ENCODE results near the gene FLNC.
A peak's percentile ranks its signal among the peaks of the same experiment; 100 is the strongest.

Gene FLNC

DNA sequence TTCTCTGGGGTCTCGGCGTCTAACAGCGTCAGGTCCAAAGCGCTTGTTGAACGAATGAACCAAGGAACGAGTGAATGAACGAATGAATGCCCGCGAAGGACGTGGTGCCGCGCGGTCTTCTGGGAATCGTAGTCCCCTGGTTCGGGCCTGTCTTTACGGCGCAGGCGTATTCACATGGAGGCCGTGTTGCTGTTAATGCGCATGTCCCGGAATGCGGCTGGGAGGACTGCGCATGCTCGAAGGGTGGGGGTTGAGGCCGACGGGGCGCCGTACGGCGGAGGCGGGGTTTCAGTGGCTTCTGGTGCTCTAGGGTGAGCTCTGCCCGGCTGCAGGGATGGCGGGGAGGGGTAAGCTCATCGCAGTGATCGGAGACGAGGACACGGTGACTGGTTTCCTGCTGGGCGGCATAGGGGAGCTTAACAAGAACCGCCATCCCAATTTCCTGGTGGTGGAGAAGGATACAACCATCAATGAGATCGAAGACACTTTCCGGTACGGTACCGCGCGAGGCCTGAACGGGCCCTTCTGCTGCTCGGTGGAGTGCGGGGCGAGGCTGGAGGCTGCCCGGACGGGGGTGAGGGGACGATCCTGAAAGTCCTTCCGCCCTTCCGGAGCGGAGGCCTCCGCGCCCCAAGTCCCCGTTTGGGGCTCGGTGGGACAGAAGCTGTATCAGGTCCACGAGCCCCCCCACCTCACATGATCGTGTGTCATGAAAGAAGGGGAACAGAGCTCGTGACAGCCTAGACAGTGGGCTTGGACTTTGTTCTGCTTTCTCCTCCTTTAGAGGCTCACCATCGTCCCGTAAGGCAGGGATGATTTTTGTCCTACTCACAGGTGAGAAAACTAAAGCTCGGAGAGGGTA is 32.6 kb downstream of the FLNC start, which contains the start of gene ATP6V1F:
TSS of gene ATP6V1F (plus strand) at position 286 of the 862 bp plus-strand sequence. CDS start at position 335, 49 bp downstream.
- peak; percentile 99 for DNase-seq (ENCODE audit: low spot score)

DNA sequence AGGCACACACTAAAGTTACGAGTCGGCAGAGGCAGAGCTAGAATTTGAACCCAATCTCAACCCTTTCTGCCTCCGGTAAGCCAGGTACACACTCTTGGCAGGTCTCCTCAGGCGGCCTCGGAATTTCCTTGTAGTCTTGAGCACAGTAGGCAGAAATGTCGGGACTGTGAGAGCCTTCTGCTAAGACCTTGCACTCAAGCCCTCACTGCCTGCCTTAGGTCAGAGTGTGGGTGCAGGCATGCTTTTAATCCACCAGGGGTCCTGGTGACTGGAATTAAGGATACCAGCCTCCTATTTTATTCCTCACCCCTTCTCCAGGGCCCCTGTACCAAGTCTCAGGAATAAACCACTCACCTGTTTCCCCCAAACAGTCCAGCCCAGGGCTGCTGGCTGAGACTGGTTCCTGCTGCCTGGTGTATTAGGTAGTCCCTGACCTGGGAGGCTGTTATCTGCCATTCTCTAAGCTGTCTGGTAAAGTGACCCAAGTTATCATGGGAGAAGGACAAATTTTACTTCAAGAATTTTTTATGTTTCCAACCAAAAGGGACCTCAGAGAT is 33.3 kb downstream of the FLNC start:
- peak; percentile 83 for DNase-seq (ENCODE audit: low spot score)

DNA sequence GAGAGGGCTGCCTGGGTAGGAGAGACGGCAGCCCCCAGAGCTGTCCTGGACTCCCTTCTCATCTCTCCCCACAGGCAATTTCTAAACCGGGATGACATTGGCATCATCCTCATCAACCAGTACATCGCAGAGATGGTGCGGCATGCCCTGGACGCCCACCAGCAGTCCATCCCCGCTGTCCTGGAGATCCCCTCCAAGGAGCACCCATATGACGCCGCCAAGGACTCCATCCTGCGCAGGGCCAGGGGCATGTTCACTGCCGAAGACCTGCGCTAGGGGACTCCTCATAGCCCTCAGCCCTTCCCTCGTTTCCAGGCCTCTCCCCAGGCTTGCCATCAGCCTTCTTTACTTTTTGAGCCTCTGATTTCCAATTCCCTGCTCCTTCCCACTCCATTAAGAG is 35.1 kb downstream of the FLNC start:
- no peak for DNase-seq (ENCODE audit: low spot score)

DNA sequence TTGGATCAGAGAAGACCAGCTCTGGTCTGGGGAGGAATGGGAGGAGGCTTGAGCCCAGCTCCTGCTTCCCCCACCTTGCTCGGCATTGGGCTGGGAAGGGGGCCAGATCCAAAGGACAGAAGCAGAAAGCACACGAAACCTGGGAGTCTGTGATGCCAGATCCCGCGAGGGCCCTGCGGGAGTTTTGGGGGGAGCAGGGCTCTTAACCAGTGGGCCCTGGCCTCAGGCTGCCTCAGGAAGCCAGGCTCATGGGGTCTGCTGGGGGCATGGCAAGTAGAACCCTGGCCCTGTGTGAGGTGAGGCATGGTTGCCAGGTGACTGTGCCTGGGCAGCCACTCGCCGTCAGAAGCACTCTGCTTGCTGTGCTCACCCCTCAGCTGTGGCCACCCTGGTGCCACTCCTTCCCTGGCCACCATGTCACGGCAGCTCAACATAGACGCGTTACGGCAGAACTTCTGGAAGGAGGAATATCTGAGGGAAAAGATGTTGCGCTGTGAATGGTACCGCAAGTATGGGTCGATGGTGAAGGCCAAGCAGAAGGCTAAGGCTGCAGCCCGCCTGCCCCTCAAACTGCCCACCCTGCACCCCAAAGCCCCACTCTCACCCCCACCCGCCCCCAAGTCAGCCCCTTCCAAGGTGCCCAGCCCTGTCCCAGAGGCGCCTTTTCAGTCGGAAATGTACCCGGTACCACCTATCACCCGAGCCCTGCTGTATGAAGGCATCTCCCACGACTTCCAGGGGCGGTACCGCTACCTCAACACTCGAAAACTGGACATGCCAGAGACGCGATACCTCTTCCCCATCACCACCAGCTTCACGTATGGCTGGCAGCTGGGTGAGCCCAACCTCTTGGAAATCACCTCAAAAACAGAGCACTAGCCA is 36.0 kb downstream of the FLNC start:
- no peak for DNase-seq (ENCODE audit: low spot score)

DNA sequence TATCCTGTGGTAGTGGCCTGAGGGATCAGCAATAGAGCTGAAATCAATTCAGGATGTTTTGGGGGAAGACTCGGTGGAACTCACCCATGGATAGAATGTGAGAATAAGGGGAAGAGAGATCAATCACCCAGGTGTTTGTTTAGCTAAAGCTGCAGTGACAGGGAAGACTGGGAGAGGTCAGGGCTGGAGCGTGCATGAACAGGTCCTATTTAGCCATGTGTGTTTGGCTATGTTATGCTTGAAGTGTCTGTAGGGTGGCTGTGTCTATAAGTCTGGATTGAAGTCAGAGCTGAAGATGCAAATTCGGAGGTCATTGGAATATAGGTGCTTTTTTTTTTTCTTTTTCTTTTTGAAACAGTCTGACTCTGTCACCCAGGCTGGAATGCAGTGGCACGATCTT is 37.0 kb downstream of the FLNC start:
- no peak for DNase-seq (ENCODE audit: low spot score)

DNA sequence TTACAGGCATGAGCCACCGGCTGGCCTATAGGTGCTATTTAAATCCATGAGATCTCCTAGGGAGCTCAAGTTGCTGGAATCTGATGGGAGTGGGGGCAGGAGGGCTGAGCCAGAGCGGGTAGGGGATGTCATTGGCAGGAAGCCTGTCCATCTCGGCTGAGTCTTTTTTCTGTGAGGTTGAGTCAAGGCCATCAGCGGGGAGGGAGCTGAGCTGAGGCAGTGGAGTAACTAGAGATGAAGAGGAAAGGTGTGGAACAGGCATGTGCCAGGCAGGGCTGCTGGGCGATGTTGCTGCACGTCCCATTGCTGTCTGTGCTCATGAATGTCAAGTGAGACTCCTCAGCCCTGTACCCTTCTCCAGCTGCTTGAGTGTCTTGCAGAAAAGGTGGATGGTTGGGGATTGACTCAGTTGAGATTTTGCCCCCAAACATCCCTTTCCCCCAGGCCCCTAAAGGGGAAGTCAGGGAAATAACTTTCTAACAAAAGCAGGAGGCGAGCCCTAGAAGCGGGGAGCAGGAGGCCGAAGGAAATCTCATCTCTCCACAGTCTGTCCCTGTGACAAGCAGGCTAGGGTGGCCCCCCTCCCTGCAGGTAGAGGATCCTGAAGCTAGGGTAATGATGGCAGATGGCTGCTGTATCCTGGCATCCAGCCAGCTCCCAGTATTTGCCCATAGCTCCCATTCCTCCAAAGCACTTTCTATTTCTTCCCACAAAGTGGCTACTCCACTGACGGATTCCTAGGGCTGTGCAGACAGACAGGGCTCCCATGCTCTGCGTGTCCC is 37.8 kb downstream of the FLNC start:
- DNase-seq (ENCODE audit: low spot score) = no peak

DNA sequence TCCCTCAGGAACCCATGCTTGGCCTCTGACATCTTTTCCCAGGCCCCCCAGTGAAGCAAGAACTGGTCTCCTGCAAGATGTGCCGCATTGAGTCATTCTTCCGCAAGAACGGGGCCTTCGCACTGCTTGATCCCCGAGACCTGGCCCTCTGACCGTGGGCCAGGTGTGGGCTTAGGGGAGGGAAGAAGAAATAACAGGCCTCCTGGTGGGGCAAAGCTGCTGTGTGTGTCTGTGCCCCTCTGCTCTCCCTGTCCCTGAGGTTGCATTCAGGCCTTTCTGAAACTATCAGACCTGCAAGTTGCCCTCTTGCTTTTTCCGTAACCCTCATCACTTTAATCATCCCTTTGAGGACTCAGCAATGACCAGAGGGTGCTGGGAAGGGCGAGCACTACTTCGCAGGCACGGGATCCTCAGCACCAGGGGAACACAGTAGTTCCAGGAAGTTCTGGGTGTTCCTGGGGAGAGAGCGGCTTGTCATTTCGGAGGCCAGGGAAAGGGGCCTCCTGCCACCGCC is 38.5 kb downstream of the FLNC start:
- DNase-seq (ENCODE audit: low spot score) = no peak

DNA sequence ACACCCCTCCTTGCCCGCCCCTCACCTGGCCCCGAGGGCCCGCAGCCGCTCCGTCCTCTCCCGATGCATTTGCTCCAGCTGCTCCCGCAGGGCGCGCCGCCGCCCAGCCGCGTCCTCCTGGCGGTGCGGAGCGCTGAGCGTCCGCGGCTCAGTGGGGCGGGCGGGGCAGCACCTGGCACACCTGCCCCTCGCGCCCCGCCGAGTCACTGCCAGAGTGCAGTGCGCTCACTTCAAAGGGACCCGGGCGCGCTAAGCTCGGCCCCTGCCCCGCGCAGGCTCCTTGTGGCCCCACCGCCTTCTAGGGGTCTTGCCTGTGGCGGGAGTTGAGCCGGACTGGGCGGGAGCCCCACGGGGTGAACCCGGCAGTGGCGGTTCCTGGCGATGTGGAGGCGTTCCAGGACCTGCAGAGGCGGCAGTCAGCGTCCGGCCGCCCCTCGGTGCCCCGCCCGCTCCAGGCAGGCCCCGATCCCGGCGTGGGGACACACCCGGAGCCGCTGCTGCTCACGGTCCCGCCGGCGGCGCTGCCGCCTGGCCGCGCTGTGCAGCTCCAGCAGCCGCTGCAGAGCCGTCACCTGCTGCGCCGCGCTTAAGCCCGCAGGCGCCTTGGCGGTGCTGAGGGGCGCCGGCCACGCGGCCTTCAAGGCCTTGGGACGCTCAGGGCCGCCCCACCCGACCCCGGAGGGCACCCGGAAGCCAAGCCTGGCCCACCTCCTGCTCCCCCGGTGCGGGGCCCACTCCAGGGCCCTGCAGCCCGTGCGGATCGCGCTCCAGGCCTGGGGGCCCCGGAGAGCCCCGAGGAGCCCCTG is 39.1 kb downstream of the FLNC start:
- DNase-seq (ENCODE audit: low spot score) = peak; percentile 77

DNA sequence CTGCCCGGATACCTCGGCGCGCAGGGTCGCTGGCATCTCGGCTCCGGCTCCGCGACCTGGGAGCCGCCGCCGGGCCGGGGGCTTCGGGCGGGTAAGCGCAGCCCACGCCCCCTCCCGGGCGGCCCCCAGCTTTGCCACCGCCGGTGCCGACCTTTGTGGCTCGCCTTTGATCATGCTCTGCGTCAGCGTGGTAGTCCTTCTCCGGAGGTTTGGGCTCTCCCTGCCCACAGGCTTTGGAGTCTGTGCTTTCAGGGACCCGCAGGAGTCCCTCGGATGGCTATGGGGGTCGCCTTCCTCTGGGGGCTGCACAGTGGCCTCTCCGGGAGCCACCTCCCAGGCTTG is 39.7 kb downstream of the FLNC start:
- no peak for DNase-seq (ENCODE audit: low spot score)

DNA sequence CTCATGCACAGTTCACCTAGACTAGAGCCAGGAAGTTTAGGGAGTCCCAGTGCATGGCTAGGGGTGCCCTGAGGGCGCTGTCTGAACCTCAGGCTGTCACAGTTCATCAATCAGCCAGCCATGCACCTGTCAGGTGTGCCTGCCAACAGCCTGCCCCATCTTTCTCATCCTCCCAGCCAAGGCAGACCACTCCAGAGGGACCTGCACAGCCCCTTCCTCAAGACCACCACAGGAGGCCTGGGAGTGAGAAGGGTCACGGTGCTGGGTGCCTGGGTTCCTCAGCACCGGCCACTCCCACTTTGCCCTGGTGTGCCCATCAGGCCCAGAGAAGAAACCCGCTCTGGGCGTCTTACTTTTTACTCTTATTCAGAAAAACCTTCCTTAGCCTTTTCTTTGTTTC is 40.8 kb downstream of the FLNC start:
- DNase-seq (ENCODE audit: low spot score) = no peak

DNA sequence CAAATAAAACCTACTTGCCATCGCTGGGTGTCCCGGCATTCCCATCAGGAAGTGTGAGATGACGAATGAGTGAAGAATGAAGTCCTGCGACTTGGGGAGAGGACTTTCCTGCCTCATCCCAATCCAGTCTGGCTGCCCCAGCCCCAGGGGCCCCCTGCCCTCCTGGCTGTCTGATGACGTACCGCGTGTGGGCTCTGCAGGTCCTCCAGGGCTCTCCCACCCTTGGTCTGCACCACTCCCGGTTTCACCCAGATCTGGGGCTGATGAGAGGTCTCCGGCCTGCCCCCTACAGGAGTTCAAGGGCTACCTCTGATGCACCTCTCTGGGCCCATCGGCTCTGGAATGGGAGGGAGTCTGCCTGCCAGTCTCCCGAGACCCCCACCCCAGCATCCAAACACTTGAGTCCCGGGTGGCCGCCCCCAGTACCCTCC is 42.2 kb downstream of the FLNC start:
- no peak for DNase-seq (ENCODE audit: low spot score)

DNA sequence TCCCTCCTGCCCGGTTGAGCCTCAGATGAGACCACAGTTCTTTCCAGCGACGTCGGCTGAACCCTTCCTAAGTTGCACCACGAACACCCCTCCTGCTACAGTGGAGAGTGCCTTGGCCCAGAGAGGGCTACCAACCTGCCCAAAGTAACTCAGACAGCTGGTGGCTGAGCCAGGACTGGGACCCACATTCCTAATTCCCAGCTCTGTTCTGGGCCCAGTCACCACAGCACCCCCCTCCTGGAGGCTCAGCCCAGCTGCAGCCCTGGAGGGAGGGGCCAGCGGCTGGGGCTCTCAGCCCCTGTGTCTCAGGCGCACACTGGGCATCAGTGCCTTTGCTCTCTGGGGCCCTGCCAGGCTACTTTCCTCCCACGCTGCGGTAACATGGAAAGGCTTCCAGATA is 43.0 kb downstream of the FLNC start:
- no peak for DNase-seq (ENCODE audit: low spot score)

DNA sequence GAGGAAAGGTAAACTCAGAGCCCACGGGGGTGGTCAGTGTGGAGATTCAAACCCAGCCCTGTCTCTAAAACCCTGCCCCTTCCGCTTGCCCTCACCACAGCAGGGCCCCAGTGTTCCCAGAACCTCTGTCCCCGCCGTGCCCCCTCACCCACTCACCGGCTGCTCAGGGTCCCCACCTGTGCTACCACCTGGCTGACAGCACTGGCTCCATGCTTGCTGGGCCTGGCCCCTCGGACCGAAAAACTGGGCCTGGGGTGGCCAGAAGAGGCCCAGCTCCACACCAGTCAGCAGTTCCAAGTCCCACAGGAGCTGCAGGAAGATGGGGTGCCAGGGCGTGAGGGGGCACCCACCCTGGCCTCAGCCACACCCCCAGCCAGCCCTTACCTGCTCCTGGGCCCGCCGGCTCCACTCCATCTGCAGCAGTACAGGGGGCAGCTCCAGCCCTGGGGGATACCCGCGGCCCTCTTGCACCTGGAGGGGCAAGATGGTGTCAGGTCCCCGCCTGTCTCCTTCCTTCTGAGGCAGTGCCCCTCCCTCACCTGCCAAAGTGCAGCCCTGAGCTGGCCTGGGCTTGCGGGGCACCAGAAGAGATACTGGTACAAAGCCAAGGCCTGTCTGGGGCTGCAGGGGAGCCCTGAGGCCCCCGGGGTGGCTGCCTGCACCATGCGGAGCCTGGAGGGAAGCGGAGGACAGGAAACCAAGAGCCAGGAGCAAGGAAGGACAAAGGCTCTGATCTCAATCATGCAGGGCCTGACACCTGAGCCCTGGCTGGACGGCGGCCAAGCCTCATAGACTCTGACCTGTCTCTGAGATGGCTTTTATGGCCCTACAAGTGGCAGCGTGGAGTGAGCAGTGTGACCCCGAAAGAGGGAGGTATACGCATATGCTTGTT is 44.2 kb downstream of the FLNC start:
- no peak for DNase-seq (ENCODE audit: low spot score)

DNA sequence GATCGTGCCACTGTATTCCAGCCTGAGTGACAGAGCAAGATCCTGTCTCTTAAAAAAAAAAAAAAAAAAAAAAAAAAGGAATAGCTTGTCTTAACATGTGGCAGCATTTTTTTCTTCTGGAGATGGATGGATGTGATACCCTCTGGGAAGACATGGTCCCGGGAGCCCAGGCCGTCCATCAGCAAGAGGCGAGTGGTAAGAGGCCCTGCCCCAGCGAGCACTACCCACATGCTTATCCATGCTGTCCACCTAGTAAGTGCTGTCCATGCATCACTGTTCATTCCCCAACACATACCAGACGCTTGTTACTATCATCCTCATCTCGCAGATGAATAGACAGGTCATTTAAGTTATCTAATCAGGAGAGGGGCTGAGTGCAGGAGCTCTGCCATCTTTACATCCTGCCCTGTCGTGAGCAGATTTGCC is 45.3 kb downstream of the FLNC start:
- DNase-seq (ENCODE audit: low spot score) = no peak

DNA sequence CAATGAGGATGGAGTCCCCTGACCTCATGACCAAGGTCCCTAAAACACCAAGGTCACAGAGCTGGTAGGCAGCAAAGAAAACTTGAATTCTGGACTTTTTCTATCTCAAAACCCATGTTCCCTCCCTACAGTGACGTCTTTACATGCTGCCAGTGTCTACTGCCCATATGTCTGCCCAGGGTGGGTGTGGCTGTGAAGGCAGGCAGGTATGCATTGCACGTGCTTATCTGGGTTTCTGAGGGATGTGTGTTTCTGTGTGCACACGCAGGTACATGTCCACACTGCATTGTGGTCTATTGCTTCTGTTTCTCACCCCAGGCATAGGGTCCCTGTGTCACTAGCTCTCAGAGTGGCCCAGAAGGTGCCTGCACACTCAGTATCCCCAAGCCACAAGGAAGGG is 45.9 kb downstream of the FLNC start:
- DNase-seq (ENCODE audit: low spot score) = no peak

DNA sequence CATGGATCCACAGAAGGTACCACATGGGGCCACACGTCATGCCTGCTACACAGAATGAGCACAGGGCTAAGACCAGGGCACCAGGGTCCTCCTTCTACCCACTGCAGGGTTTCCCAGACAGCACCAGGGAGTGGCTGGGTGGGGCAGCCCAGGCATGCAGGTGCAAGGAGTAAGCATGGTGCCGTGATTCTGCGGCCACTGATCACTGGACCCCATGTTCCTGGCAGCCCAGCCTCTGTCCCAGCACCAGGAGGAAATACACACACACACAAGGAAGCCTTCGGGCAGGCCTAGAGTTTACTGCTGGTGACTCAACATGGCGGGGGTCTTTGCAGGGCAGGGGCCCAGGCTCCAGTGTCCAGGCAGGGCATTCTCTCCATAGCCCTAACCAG is 46.4 kb downstream of the FLNC start:
- DNase-seq (ENCODE audit: low spot score) = no peak

DNA sequence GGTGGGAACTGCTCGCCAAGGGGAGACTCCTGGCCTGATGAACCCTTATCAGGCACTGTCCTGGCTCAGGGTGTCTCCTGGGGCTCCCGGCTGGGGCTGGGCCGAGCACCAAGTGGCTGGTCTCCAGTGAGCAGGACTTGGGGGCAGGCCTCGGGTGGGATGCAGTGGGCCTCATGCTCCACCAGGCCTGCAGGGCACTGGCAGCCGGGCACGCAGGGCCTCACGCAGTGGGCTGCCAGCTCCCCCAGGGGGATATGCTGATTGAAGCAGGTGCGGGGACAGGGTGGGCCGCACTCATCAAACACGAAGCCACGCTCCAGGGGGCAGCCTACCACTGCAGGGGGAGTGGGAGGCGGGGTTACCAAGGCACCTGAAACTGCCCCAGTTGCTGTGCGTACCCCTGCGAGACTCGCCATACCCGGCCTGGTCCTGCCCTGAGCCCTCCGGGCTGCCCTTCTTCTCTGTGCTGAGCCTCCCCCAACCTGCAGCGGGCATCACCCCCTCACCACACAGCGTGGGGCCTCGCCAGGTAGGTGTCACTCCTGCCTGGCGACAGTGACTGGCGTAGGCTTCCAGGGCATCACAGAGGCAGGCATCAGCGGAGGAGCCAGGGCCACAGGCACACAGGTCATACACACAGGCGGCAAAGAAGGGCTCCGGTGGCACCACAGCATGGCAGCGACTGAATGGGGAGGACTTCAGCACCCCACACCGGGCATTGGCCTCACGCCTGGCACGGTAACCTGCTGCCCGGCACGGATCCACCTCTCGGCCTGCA is 47.0 kb downstream of the FLNC start:
- DNase-seq (ENCODE audit: low spot score) = no peak

DNA sequence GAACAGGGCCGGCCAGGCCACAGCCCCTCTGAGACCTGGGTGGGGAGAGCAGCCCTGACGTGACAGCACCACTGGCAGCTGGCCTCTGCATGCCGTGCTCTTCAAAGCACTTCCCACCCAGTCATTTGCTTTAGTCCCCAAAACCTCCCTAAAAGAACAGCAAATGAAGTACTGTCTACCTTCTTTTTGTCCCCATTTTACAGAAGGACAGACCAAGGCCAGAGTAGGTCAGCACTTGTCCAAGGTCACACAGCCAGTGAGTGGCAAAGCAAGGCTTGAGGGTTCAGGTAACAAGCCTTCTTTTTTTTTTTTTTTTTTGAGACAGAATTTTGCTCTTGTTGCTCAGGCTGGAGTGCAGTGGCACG is 47.5 kb downstream of the FLNC start:
- DNase-seq (ENCODE audit: low spot score) = no peak
